Naive thymus-derived CD4-positive, alpha-beta T cell (primary cell): ENCODE data around the gene BCLAF1. TPM values are rescaled to one million over a fixed set of nuclear protein-coding genes. Genes with fewer than 3 reads are reported as not detected.

Source experiments
- ATAC-seq: fragments of 150-1000 bp; cut with Tn5 transposase; 2 replicates; pipeline ENCODE4 v1.10.0; 2021; ENCODE audit warnings: mild to moderate bottlenecking, moderate library complexity
- CTCF ChIA-PET: fragments of 350-600 bp; sonication (Branson Sonifier 250); formaldehyde crosslinking; loops from one replicate; lab custom pipeline; 2021; ENCODE audit warnings: antibody characterized with exemption; lab: Charles Lee
- POLR2A ChIA-PET: fragments of 350-600 bp; sonication (Branson Sonifier 250); formaldehyde crosslinking; loops from one replicate; lab custom pipeline; 2021; ENCODE audit warnings: antibody characterized with exemption, inconsistent platforms; lab: Charles Lee
- DNase-seq, 9 donors: peaks; one replicate each; pipeline versions ENCODE4 v3.0.0 to v3.0.0-alpha.2; 2020 to 2022; ENCODE audit warnings: mixed read lengths in 1 of 9
- H3K27ac ChIP-seq: one replicate; pipeline ENCODE4 v1.7.0; 2013; ENCODE audit warnings: mild to moderate bottlenecking, low read depth, low read length, moderate library complexity
- H3K27me3 ChIP-seq, 2 donors: one replicate each; pipeline ENCODE4 v1.7.0; 2013; ENCODE audit warnings: low read length in 2 of 2, mild to moderate bottlenecking in 2 of 2, moderate library complexity in 2 of 2; ENCODE audit not compliant: control insufficient read depth in 2 of 2, insufficient read depth in 2 of 2
- H3K36me3 ChIP-seq, 3 experiments: 1 replicate in 2 of 3; 2 replicates in 1 of 3; pipeline ENCODE4 v1.7.0; 2013; ENCODE audit warnings: low read length in 3 of 3, mild to moderate bottlenecking in 3 of 3, moderate library complexity in 1 of 3; ENCODE audit not compliant: insufficient read depth in 3 of 3, control insufficient read depth in 2 of 3
- H3K4me1 ChIP-seq, 2 donors: one replicate each; pipeline ENCODE4 v1.7.0; 2013; ENCODE audit warnings: low read length in 2 of 2, mild to moderate bottlenecking in 2 of 2, moderate library complexity in 1 of 2; ENCODE audit not compliant: control insufficient read depth in 2 of 2, insufficient read depth in 2 of 2
- H3K4me3 ChIP-seq: 2 replicates; pipeline ENCODE4 v1.7.0; 2013; ENCODE audit warnings: mild to moderate bottlenecking, low read length
- H3K9me3 ChIP-seq, 3 experiments: 1 replicate in 2 of 3; 2 replicates in 1 of 3; pipeline ENCODE4 v1.7.0; 2013; ENCODE audit warnings: low read length in 3 of 3; ENCODE audit not compliant: control insufficient read depth in 2 of 3
- H3K27ac Mint-ChIP-seq, 9 donors: one replicate each; pipeline ENCODE4 v1.8.0; 2020 to 2022; ENCODE audit warnings: mixed read lengths in 9 of 9, mild to moderate bottlenecking in 8 of 9, moderate library complexity in 5 of 9, inconsistent platforms in 2 of 9
- H3K27me3 Mint-ChIP-seq, 5 donors: one replicate each; pipeline ENCODE4 v1.8.0; 2021 to 2022; ENCODE audit warnings: mixed read lengths in 5 of 5, mild to moderate bottlenecking in 1 of 5
- H3K36me3 Mint-ChIP-seq, 5 donors: one replicate each; pipeline ENCODE4 v1.8.0; 2020 to 2022; ENCODE audit warnings: mixed read lengths in 5 of 5, mild to moderate bottlenecking in 3 of 5, inconsistent platforms in 1 of 5
- H3K4me1 Mint-ChIP-seq, 7 donors: one replicate each; pipeline ENCODE4 v1.8.0; 2020 to 2022; ENCODE audit warnings: mixed read lengths in 7 of 7, mild to moderate bottlenecking in 3 of 7, inconsistent platforms in 1 of 7
- H3K4me3 Mint-ChIP-seq, 10 donors: one replicate each; pipeline ENCODE4 v1.8.0; 2020 to 2022; ENCODE audit warnings: mild to moderate bottlenecking in 10 of 10, mixed read lengths in 10 of 10, moderate library complexity in 6 of 10, inconsistent platforms in 2 of 10
- H3K9me3 Mint-ChIP-seq, 11 donors: one replicate each; pipeline ENCODE4 v1.8.0; 2020 to 2022; ENCODE audit warnings: mixed read lengths in 11 of 11, mild to moderate bottlenecking in 4 of 11, inconsistent platforms in 1 of 11, moderate library complexity in 1 of 11
- intact Hi-C, 2 donors: fragments of 100-400 bp; cut with micrococcal nuclease; formaldehyde crosslinking; loops; one replicate each; pipeline ENCODE4 v1.15.1; 2023
- polyA plus RNA-seq, 2 donors: library from polyadenylated mRNA; unstranded; fragments of 300-500 nt; fragmentation: Illumina TruSeq; gene quantifications; one replicate each; pipeline ENCODE4 v1.2.3, GENCODE V29; 2021
- total RNA-seq, 6 experiments: library from RNA in 5 of 6; stranded (reverse) in 5 of 6; gene quantifications; 1 replicate in 5 of 6; 2 replicates in 1 of 6; pipeline ENCODE4 v1.2.3 and lab custom pipeline; 2021 to 2026

Gene BCLAF1
- total and polyA plus RNA-seq, 7 experiments from 2014 or later: 127 to 439 (median 245) TPM

DNA sequence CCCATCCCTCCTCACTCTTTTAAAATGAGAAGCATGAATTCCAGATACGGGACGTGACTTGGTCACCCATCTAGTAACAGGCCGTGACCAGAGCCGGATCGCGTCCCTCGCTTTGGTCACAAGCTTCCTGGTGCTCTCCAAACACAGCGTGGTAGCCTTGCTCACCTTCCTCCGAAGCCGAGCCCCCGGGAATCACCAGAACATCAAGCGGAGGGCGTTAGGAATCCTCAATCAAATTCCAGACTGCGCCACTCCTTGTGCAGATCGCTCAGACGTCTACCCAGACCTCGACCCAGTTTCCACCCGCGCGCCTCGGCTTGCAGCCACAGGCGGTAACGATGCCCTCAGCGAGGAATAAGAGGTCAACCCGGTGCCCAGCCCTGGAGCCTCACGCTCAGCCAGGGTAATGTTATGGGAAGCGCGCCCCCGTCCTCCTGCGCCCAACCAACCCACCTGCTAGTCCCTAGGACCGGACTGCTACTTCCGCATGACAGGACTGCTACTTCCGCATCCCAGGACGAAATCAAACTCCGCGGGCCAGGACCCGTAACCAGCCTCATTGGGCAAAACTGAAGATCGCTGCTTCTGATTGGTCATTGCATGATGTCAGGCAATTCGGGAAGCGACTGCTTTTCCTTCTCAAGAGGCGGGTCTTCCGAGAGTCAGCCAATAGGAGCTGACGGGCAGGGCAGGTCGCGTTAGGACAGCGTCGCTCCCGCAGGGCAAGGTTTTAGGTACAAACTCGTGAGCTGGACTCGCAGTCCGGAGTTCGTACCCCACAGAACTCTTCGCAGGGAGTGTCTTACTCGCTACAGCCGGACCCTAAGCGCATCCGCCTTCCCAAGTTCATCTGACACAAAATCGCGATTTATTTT, 39.6 kb downstream of the BCLAF1 start, which contains the start of gene MTFR2:
Gene MTFR2, minus strand, starts transcription at position 501 of the 875 bp plus-strand sequence. CDS start 1,212 bp downstream, outside the sequence.
- POLR2A ChIA-PET: interaction anchor here (0.6 to 12.4 kb wide), 9 partner anchors 8 to 1069 kb away, joined by 3 to 154 read pairs (median 3); partner anchors contain the start of genes BCLAF1 and MYB

DNA sequence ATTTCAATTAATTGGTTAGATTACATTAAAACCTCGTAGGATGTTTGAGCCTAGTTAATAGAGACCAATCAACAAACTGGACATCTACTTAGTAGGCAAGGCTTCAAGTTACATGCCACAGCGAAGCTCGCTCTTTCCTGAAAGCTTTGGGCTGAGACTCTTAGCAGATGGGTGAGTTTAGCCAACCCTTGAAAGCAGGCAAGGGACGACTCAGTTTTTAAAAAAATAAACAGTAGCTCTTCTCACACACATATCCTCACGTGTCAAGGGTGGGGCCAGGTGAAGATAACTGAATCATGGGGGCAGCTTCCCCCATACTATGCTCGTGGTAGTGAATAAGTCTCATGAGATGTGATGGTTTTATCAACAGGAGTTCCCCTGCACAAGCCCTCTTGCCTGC, 40.3 kb downstream of the BCLAF1 start:
- peak overlapping the region; percentile 81 for H3K4me3 ChIP-seq
- Mint-ChIP-seq H3K9me3 (peaks cover 0 to 7% (median 0%) of the 10 kb centered on the region in 11 donors), H3K27me3 (no peaks in the 10 kb centered on the region), H3K4me3 (peak overlapping the region; percentile 91 to 99 (median 94)), H3K4me1 (peaks cover 6 to 58% (median 41%) of the 10 kb centered on the region in 7 donors), H3K27ac (peak overlapping the region in 3 of 9 donors; percentile 79 to 87 (median 82)), H3K36me3 (peaks cover 0 to 17% (median 0%) of the 10 kb centered on the region in 5 donors)
- no peaks in the 10 kb centered on the region for H3K36me3 ChIP-seq
- ATAC-seq: no peak
- ChIA-PET POLR2A (interaction anchor here (12.4 kb wide), 1 partner anchor 39 kb away, joined by 154 read pairs; the partner anchor contains the start of gene BCLAF1), CTCF (interaction anchor here (2.6 to 2.7 kb wide), 2 partner anchors 23 to 40 kb away, joined by 7 to 19 read pairs; partner anchors contain the start of gene BCLAF1)
- H3K4me1 ChIP-seq: peaks cover 7 to 15% of the 10 kb centered on the region in 2 donors
- DNase-seq: no peak
- H3K27me3 ChIP-seq: no peaks in the 10 kb centered on the region
- intact Hi-C loops: no loop called here
- H3K27ac ChIP-seq: no peak overlapping the region
- H3K9me3 ChIP-seq: no peaks in the 10 kb centered on the region

More for the DNA sequence above, 39.6 kb downstream of the BCLAF1 start, which contains the start of gene MTFR2:
- peaks cover 0 to 17% (median 0%) of the 10 kb centered on the region in 5 donors for H3K36me3 Mint-ChIP-seq
- no peaks in the 10 kb centered on the region for H3K36me3 ChIP-seq
- intact Hi-C loops: loop anchor here (1.0 to 5.0 kb wide), 10 partner anchors 8 to 969 kb away; partner anchors contain the start of genes AHI1 (in 1 of the 2), BCLAF1 (in 1 of the 2), IFNGR1 (in 1 of the 2) and PEX7 (in 1 of the 2)
- H3K27me3 Mint-ChIP-seq: no peaks in the 10 kb centered on the region
- H3K4me1 ChIP-seq: peaks cover 7 to 15% of the 10 kb centered on the region in 2 donors
- peaks cover 6 to 62% (median 43%) of the 10 kb centered on the region in 7 donors for H3K4me1 Mint-ChIP-seq
- H3K9me3 ChIP-seq: no peaks in the 10 kb centered on the region
- H3K4me3 Mint-ChIP-seq: peak within 1 kb of the TSS; percentile 91 to 99 (median 94)
- CTCF ChIA-PET: interaction anchor here (0.8 to 2.7 kb wide), 3 partner anchors 24 to 68 kb away, joined by 3 to 19 read pairs (median 7); partner anchors contain the start of gene BCLAF1
- peaks cover 0 to 7% (median 0%) of the 10 kb centered on the region in 11 donors for H3K9me3 Mint-ChIP-seq
- peak within 1 kb of the TSS; percentile 59 for H3K27ac ChIP-seq
- no peaks in the 10 kb centered on the region for H3K27me3 ChIP-seq
- DNase-seq: peak; percentile 74 to 97 (median 93)
- peak within 1 kb of the TSS; percentile 47 to 89 (median 80) for H3K27ac Mint-ChIP-seq
- peak within 1 kb of the TSS; percentile 81 for H3K4me3 ChIP-seq
- ATAC-seq: peak; percentile 95

DNA sequence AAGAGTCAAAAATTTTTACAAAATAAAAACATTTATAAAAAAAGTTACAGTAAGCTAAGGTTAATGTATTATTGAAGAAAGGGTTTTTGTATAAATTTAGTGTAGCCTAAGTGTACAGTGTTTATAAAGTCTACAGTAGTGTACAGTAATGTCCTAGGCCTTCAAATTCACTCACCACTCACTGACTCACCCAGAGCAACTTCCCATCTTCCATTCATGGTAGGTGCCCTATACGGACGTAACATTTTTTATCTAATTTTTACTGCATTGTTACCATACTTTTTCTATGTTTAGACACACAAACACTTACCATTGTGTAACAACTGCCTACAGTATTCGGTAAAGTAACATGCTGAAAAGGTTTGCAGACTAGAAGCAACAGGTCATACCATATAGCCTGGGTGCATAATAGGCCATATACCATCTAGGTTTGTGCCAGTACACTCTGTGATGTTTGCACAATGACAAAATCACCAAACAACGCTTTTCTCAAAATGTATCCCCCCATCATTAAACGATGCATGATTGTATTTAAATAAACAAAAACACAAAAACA, 45.5 kb downstream of the BCLAF1 start:
- ATAC-seq (no peak), DNase-seq (no peak)
- Histone ChIP-seq H3K4me3 (no peak overlapping the region), H3K27me3 (no peaks in the 10 kb centered on the region), H3K27ac (no peak overlapping the region), H3K4me1 (peaks cover 0 to 3% of the 10 kb centered on the region in 2 donors), H3K9me3 (no peaks in the 10 kb centered on the region), H3K36me3 (no peaks in the 10 kb centered on the region)
- Mint-ChIP-seq H3K27me3 (no peaks in the 10 kb centered on the region), H3K9me3 (peaks cover 0 to 1% (median 0%) of the 10 kb centered on the region in 11 donors), H3K36me3 (peaks cover 0 to 19% (median 8%) of the 10 kb centered on the region in 5 donors), H3K4me1 (peaks cover 0 to 30% (median 4%) of the 10 kb centered on the region in 7 donors), H3K27ac (no peak overlapping the region), H3K4me3 (no peak overlapping the region)
- CTCF ChIA-PET: no interaction called here
- POLR2A ChIA-PET: interaction anchor here (1.0 kb wide), 1 partner anchor 16 kb away, joined by 4 read pairs; no protein-coding TSS in a partner anchor
- intact Hi-C loops: no loop called here

DNA sequence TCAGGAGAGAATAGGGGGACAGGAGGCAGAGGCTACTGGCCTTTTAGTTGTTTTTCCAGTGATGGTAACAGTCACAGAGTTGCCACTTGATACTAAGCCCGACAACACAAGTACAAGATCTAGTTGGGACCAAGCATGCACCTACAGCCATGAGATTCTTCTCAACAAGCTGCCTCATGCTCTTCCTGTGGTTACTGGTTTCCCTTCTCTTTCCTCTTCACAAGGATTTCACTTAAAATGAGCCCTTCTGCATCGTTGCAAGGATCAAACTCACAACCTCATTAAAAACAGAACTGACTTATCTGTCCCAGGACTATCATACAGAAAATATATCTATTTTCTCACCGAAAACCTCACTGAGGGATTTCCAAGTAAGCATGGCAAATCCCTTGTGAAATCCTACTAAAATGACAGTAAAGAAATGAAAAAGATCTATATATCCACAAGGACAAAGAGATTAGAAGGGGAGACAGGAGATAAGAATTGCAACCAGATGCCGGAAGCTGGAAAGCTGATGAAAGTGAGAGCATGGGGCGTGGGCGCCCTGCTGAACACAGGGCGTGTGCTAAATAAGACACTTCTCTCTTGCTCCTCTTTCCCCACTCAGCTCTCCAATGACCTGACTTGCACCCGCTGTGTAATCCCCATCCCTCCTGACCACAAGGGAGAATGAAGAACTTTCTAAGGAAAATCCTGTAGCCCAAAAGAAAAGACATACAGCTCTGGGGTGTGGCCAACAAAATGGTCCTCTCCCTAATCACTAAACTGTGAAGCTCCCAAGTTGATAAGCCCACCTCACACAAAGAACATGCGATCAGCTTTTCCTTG, 53.0 kb downstream of the BCLAF1 start:
- peaks cover 0 to 29% (median 7%) of the 10 kb centered on the region in 5 donors for H3K36me3 Mint-ChIP-seq
- Histone ChIP-seq H3K4me1 (no peaks in the 10 kb centered on the region), H3K9me3 (no peaks in the 10 kb centered on the region), H3K36me3 (no peaks in the 10 kb centered on the region), H3K27me3 (no peaks in the 10 kb centered on the region), H3K27ac (no peak overlapping the region), H3K4me3 (no peak overlapping the region)
- peaks cover 8 to 25% (median 16%) of the 10 kb centered on the region in 7 donors for H3K4me1 Mint-ChIP-seq
- intact Hi-C loops: no loop called here
- POLR2A ChIA-PET: interaction anchor here (0.8 to 1.2 kb wide), 2 partner anchors 54 to 728 kb away, joined by 4 read pairs; no protein-coding TSS in a partner anchor
- H3K9me3 Mint-ChIP-seq: no peaks in the 10 kb centered on the region
- H3K4me3 Mint-ChIP-seq: peak overlapping the region in 3 of 10 donors; percentile 9 to 44 (median 21)
- H3K27ac Mint-ChIP-seq: peak overlapping the region in 3 of 9 donors; percentile 29 to 78 (median 54)
- DNase-seq: no peak
- no peaks in the 10 kb centered on the region for H3K27me3 Mint-ChIP-seq
- ATAC-seq: peak; percentile 34
- CTCF ChIA-PET: interaction anchor here (0.8 to 1.6 kb wide), 2 partner anchors 10 to 561 kb away, joined by 3 to 8 read pairs; no protein-coding TSS in a partner anchor

DNA sequence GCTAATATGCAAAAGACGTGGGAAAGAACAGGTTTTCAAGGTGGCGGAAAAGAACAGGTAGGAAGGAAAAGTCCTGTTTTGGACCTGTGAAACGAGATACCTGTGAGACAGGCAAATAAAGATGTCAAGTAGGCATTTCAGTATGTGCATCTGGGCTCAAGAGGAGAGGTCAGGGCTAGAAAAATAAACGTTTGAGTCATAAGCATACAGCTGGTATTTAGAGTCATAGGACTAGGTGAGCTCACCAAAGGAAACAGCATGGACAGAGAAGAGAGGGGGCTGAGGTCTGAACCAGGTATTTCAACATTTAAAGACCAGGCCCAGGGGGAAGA, 54.4 kb downstream of the BCLAF1 start:
- H3K9me3 ChIP-seq: no peaks in the 10 kb centered on the region
- ChIA-PET CTCF (interaction anchor here (1.2 kb wide), 1 partner anchor 9 kb away, joined by 3 read pairs; no protein-coding TSS in a partner anchor), POLR2A (no interaction called here)
- no peak overlapping the region for H3K4me3 ChIP-seq
- H3K4me1 ChIP-seq: no peaks in the 10 kb centered on the region
- Mint-ChIP-seq H3K27ac (no peak overlapping the region), H3K4me3 (no peak overlapping the region), H3K9me3 (no peaks in the 10 kb centered on the region), H3K27me3 (no peaks in the 10 kb centered on the region), H3K36me3 (peaks cover 0 to 37% (median 7%) of the 10 kb centered on the region in 5 donors), H3K4me1 (peaks cover 8 to 30% (median 16%) of the 10 kb centered on the region in 7 donors)
- no peaks in the 10 kb centered on the region for H3K36me3 ChIP-seq
- H3K27me3 ChIP-seq: no peaks in the 10 kb centered on the region
- H3K27ac ChIP-seq: no peak overlapping the region
- intact Hi-C loops: no loop called here
- ATAC-seq (no peak), DNase-seq (no peak)
